Muscle layer of duodenum (tissue), 2 donors: ENCODE measurements around the gene OR10H5.
"Not testable (repeated sequence)": the region's sequence is repeated elsewhere in the genome, so short reads cannot be mapped to it uniquely, and the experiment has no call there.

ENCODE experiments used
- H3K27ac ChIP-seq: one replicate; pipeline ENCODE4 v1.7.0; 2013; ENCODE audit warnings: mild to moderate bottlenecking, low read length
- H3K27me3 ChIP-seq: one replicate; pipeline ENCODE4 v1.7.0; 2013; ENCODE audit warnings: low read depth, mild to moderate bottlenecking, control low read depth, low read length
- H3K36me3 ChIP-seq, 2 donors: one replicate each; pipeline ENCODE4 v1.7.0; 2013; ENCODE audit warnings: low read length in 2 of 2, control low read depth in 1 of 2, mild to moderate bottlenecking in 1 of 2; ENCODE audit not compliant: insufficient read depth in 2 of 2, control insufficient read depth in 1 of 2
- H3K4me1 ChIP-seq, 2 donors: one replicate each; pipeline ENCODE4 v1.7.0; 2013; ENCODE audit warnings: low read length in 2 of 2, mild to moderate bottlenecking in 2 of 2, control low read depth in 1 of 2, moderate library complexity in 1 of 2; ENCODE audit not compliant: insufficient read depth in 2 of 2, control insufficient read depth in 1 of 2
- H3K4me3 ChIP-seq, 2 donors: one replicate each; pipeline ENCODE4 v1.7.0; 2013; ENCODE audit warnings: low read length in 2 of 2, low read depth in 1 of 2, mild to moderate bottlenecking in 1 of 2
- H3K9me3 ChIP-seq, 2 donors: one replicate each; pipeline ENCODE4 v1.7.0; 2013; ENCODE audit warnings: low read length in 2 of 2, control low read depth in 1 of 2, mild to moderate bottlenecking in 1 of 2; ENCODE audit not compliant: control insufficient read depth in 1 of 2
- donor health status: healthy.

Gene OR10H5

GRCh38 chr19:15813916-15814315, 26.5 kb downstream of the OR10H5 start:
- H3K36me3 ChIP-seq: no peaks in the 10 kb centered on the region
- H3K4me3 ChIP-seq: no peak overlapping the region
- no peaks in the 10 kb centered on the region for H3K9me3 ChIP-seq
- H3K27me3 ChIP-seq: no peaks in the 10 kb centered on the region
- H3K27ac ChIP-seq: no peak overlapping the region
- H3K4me1 ChIP-seq: peaks cover 0 to 4% of the 10 kb centered on the region in 2 donors

DNA sequence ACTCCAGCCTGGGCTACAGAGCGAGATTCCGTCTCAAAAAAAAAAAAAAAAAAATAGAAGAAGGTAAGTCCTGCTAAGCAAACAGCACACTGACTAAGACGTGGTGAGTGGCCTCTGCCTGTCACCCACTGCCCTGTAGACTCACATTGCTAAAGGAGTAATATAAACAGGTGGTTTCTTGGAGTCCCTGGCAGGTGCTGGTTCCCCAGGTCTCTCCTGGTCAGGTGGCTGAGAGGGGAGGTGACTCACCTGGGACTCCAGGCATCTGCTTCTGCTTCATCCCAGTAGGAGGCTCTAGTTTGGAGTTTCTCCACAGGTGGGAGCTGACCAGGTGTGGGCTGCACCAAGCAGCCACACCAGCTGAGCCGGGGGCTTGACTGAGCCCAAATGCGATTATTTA, 27.8 kb downstream of the OR10H5 start, which contains the start of gene OR10H1:
Gene OR10H1, minus strand, starts transcription at position 359 of the 400 bp plus-strand sequence. CDS start 7,627 bp downstream, outside the sequence.
- no peaks in the 10 kb centered on the region for H3K9me3 ChIP-seq
- H3K4me3 ChIP-seq: no peak within 1 kb of the TSS
- no peaks in the 10 kb centered on the region for H3K36me3 ChIP-seq
- H3K4me1 ChIP-seq: peaks cover 0 to 3% of the 10 kb centered on the region in 2 donors
- H3K27me3 ChIP-seq: no peaks in the 10 kb centered on the region
- no peak within 1 kb of the TSS for H3K27ac ChIP-seq

DNA sequence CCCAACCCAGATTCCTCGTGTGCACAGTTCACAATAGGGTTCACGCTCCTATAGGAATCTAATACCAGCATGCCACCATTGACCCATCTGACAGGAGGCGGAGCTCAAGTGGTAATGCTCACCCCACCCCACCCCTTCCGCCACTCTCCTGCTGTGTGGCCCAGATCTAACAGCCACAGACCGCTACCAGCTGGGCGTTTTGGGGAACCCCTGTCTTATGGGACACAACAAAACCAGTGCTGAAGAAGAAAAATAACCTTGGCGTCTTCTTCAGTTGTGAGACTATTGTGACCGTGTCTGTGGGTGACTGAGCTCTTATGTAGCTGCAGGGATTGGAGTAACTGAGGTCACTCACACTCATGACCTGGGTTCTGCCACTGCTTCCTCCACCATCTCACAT, 33.2 kb downstream of the OR10H5 start:
- H3K27me3 ChIP-seq: no peaks in the 10 kb centered on the region
- no peak overlapping the region for H3K27ac ChIP-seq
- no peaks in the 10 kb centered on the region for H3K36me3 ChIP-seq
- no peak overlapping the region for H3K4me3 ChIP-seq
- no peaks in the 10 kb centered on the region for H3K9me3 ChIP-seq
- H3K4me1 ChIP-seq: no peaks in the 10 kb centered on the region

GRCh38 chr19:15825753-15826152, 38.3 kb downstream of the OR10H5 start:
- Histone ChIP-seq H3K36me3 (no peaks in the 10 kb centered on the region), H3K9me3 (no peaks in the 10 kb centered on the region), H3K4me3 (no peak overlapping the region), H3K4me1 (no peaks in the 10 kb centered on the region), H3K27me3 (no peaks in the 10 kb centered on the region), H3K27ac (no peak overlapping the region)

GRCh38 chr19:15828121-15828610, 40.7 kb downstream of the OR10H5 start:
- H3K27me3 ChIP-seq: no peaks in the 10 kb centered on the region
- no peak overlapping the region for H3K27ac ChIP-seq
- H3K9me3 ChIP-seq: no peaks in the 10 kb centered on the region
- no peaks in the 10 kb centered on the region for H3K36me3 ChIP-seq
- no peaks in the 10 kb centered on the region for H3K4me1 ChIP-seq
- H3K4me3 ChIP-seq: no peak overlapping the region

GRCh38 chr19:15828611-15829305, 41.3 kb downstream of the OR10H5 start:
- H3K36me3 ChIP-seq, H3K27me3 ChIP-seq, H3K4me3 ChIP-seq, H3K4me1 ChIP-seq, H3K27ac ChIP-seq, H3K9me3 ChIP-seq: not testable (repeated sequence)

- H3K36me3 ChIP-seq: no peaks in the 10 kb centered on the region
- no peak overlapping the region for H3K27ac ChIP-seq
- H3K4me3 ChIP-seq: no peak overlapping the region
Observed at GRCh38 chr19:15829306-15829698, 41.8 kb downstream of the OR10H5 start.

GRCh38 chr19:15829786-15830185, 42.3 kb downstream of the OR10H5 start:
- H3K4me1 ChIP-seq: no peaks in the 10 kb centered on the region
- H3K4me3 ChIP-seq: no peak overlapping the region
- H3K27ac ChIP-seq: no peak overlapping the region

More at GRCh38 chr19:15829306-15829698, 41.8 kb downstream of the OR10H5 start:
- Histone ChIP-seq H3K4me1 (no peaks in the 10 kb centered on the region), H3K27me3 (no peaks in the 10 kb centered on the region), H3K9me3 (no peaks in the 10 kb centered on the region)

GRCh38 chr19:15831626-15832025, 44.2 kb downstream of the OR10H5 start:
- H3K27me3 ChIP-seq: no peaks in the 10 kb centered on the region

More at GRCh38 chr19:15829786-15830185, 42.3 kb downstream of the OR10H5 start:
- Histone ChIP-seq H3K9me3 (no peaks in the 10 kb centered on the region), H3K36me3 (no peaks in the 10 kb centered on the region), H3K27me3 (no peaks in the 10 kb centered on the region)

GRCh38 chr19:15834232-15834631, 46.8 kb downstream of the OR10H5 start:
- not testable (repeated sequence) for H3K4me1 ChIP-seq, H3K4me3 ChIP-seq, H3K27me3 ChIP-seq, H3K27ac ChIP-seq, H3K36me3 ChIP-seq, H3K9me3 ChIP-seq

More at GRCh38 chr19:15831626-15832025, 44.2 kb downstream of the OR10H5 start:
- Histone ChIP-seq H3K4me3 (no peak overlapping the region), H3K9me3 (no peaks in the 10 kb centered on the region), H3K36me3 (no peaks in the 10 kb centered on the region), H3K27ac (no peak overlapping the region), H3K4me1 (peaks cover 4 to 6% of the 10 kb centered on the region in 2 donors)

- H3K9me3 ChIP-seq, H3K27me3 ChIP-seq, H3K36me3 ChIP-seq, H3K4me1 ChIP-seq: not testable (repeated sequence)
- peak overlapping the region; percentile 96 for H3K27ac ChIP-seq
- H3K4me3 ChIP-seq: peak overlapping the region; percentile 77 to 81
Observed at GRCh38 chr19:15835565-15836329, 48.3 kb downstream of the OR10H5 start.
